Measurements from ENCODE around the gene TGFBR2.

TGFBR2 gene

GRCh38 chr3:30659270-30660130, 53.1 kb downstream of the TGFBR2 start:
- TF ChIP-seq GATA3 (IDR thresholded peaks at IDR 0.05; ENCODE audit: low read depth, low read length) (no peak), GATA2 (IDR thresholded peaks at IDR 0.05; ENCODE audit: low read depth, low read length) (no peak)

GRCh38 chr3:30660136-30660535, 53.7 kb downstream of the TGFBR2 start:
- TF ChIP-seq GATA2 (IDR thresholded peaks at IDR 0.05; ENCODE audit: low read depth, low read length) (no peak), GATA3 (IDR thresholded peaks at IDR 0.05; ENCODE audit: low read depth, low read length) (no peak)

- TF ChIP-seq GATA2 (IDR thresholded peaks at IDR 0.05; ENCODE audit: low read depth, low read length) (no peak), GATA3 (IDR thresholded peaks at IDR 0.05; ENCODE audit: low read depth, low read length) (no peak)
Observed at GRCh38 chr3:30660656-30661055, 54.3 kb downstream of the TGFBR2 start.

- TF ChIP-seq GATA3 (IDR thresholded peaks at IDR 0.05; ENCODE audit: low read depth, low read length) (no peak), GATA2 (IDR thresholded peaks at IDR 0.05; ENCODE audit: low read depth, low read length) (no peak)
Observed at GRCh38 chr3:30661098-30661873, 54.9 kb downstream of the TGFBR2 start.

GRCh38 chr3:30662836-30663235, 56.4 kb downstream of the TGFBR2 start:
- TF ChIP-seq GATA3 (IDR thresholded peaks at IDR 0.05; ENCODE audit: low read depth, low read length) (no peak), GATA2 (IDR thresholded peaks at IDR 0.05; ENCODE audit: low read depth, low read length) (no peak)

GRCh38 chr3:30663533-30664241, 57.3 kb downstream of the TGFBR2 start:
- TF ChIP-seq GATA2 (IDR thresholded peaks at IDR 0.05; ENCODE audit: low read depth, low read length) (no peak), GATA3 (IDR thresholded peaks at IDR 0.05; ENCODE audit: low read depth, low read length) (no peak)

- no peak for TF ChIP-seq GATA3 (IDR thresholded peaks at IDR 0.05; ENCODE audit: low read depth, low read length)
- no peak for TF ChIP-seq GATA2 (IDR thresholded peaks at IDR 0.05; ENCODE audit: low read depth, low read length)
Observed at GRCh38 chr3:30664459-30664858, 58.1 kb downstream of the TGFBR2 start.

- TF ChIP-seq GATA3 (IDR thresholded peaks at IDR 0.05; ENCODE audit: low read depth, low read length), result no peak
- no peak for TF ChIP-seq GATA2 (IDR thresholded peaks at IDR 0.05; ENCODE audit: low read depth, low read length)
Observed at GRCh38 chr3:30664884-30665283, 58.5 kb downstream of the TGFBR2 start.

- TF ChIP-seq GATA3 (IDR thresholded peaks at IDR 0.05; ENCODE audit: low read depth, low read length) (no peak), GATA2 (IDR thresholded peaks at IDR 0.05; ENCODE audit: low read depth, low read length) (no peak)
Observed at GRCh38 chr3:30665539-30665938, 59.1 kb downstream of the TGFBR2 start.

- TF ChIP-seq GATA2 (IDR thresholded peaks at IDR 0.05; ENCODE audit: low read depth, low read length) (no peak), GATA3 (IDR thresholded peaks at IDR 0.05; ENCODE audit: low read depth, low read length) (no peak)
Observed at GRCh38 chr3:30666572-30667279, 60.3 kb downstream of the TGFBR2 start.

- no peak for TF ChIP-seq GATA3 (IDR thresholded peaks at IDR 0.05; ENCODE audit: low read depth, low read length)
- TF ChIP-seq GATA2 (IDR thresholded peaks at IDR 0.05; ENCODE audit: low read depth, low read length), result no peak
Observed at GRCh38 chr3:30667280-30667651, 60.9 kb downstream of the TGFBR2 start.

- TF ChIP-seq GATA2 (IDR thresholded peaks at IDR 0.05; ENCODE audit: low read depth, low read length) (no peak), GATA3 (IDR thresholded peaks at IDR 0.05; ENCODE audit: low read depth, low read length) (no peak)
Observed at GRCh38 chr3:30668051-30668609, 61.7 kb downstream of the TGFBR2 start.

GRCh38 chr3:30670292-30670691, 63.9 kb downstream of the TGFBR2 start:
- no peak for TF ChIP-seq GATA2 (IDR thresholded peaks at IDR 0.05; ENCODE audit: low read depth, low read length)
- TF ChIP-seq GATA3 (IDR thresholded peaks at IDR 0.05; ENCODE audit: low read depth, low read length), result no peak
